ENCODE results near the gene CACYBP.

GRCh38 chr1:175013445-175013844 is 13.7 kb downstream of the CACYBP start:
- no peak for TF ChIP-seq CTCF (IDR thresholded peaks at IDR 0.05 in 8 of 11, conservative IDR thresholded peaks at IDR 0.05 in 3 of 11)
- TF ChIP-seq POLR2AphosphoS5 (IDR thresholded peaks at IDR 0.05), result no peak

Data from spleen (tissue), 7 donors.